AG09309 (cell line): ENCODE data around the gene LIPT1.
"Not testable (repeated sequence)": the region's sequence is repeated elsewhere in the genome, so short reads cannot be mapped to it uniquely, and the experiment has no call there.

Source experiments
- DNase-seq: peaks from one replicate; pipeline ENCODE4 v3.0.0-alpha.2; 2010; ENCODE audit warnings: low read depth
- H3K4me3 ChIP-seq: 2 replicates; pipeline ENCODE4 v1.5.1; 2011; ENCODE audit warnings: mild to moderate bottlenecking, low read depth, low read length, moderate library complexity; ENCODE audit not compliant: control insufficient read depth
- CTCF ChIP-seq: IDR thresholded peaks from 2 replicates; pipeline ENCODE4 v1.5.1; 2011; ENCODE audit warnings: mild to moderate bottlenecking, low read depth, low read length, inconsistent platforms; ENCODE audit not compliant: insufficient read depth, control insufficient read depth; ENCODE audit errors: missing control alignments

The LIPT1 gene

GRCh38 chr2:99188357-99188756, 33.6 kb downstream of the LIPT1 start:
- no peak overlapping the region for H3K4me3 ChIP-seq
- TF ChIP-seq CTCF: no peak
- no peak for DNase-seq

DNA sequence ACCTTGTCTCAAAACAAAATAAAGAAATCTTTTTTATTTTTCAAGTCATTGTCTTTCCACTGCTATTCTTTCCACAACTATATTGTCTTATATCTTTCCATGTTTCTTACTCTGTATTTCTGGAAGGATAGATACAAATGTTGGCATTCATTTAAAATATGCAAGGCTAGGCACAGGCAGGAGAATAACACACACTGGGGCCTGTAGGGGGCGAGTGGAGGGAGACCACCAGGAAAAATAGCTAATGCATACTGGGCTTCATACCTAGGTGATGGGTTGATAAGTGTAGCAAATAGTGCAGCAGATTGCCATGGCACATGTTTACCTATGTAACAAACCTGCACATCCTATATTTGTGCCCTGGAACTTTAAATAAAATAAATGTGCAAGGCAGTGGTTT, 35.8 kb downstream of the LIPT1 start:
- no peak for DNase-seq
- no peak overlapping the region for H3K4me3 ChIP-seq
- peak; percentile 2 for TF ChIP-seq CTCF

- DNase-seq, H3K4me3 ChIP-seq: not testable (repeated sequence)
Measured at GRCh38 chr2:99192364-99192763, 37.6 kb downstream of the LIPT1 start.

- no peak overlapping the region for H3K4me3 ChIP-seq
- no peak for TF ChIP-seq CTCF
- no peak for DNase-seq
Measured at GRCh38 chr2:99198103-99198841, 43.5 kb downstream of the LIPT1 start.

- no peak for DNase-seq
- H3K4me3 ChIP-seq: no peak overlapping the region
- no peak for TF ChIP-seq CTCF
Measured at GRCh38 chr2:99200076-99200800, 45.5 kb downstream of the LIPT1 start.

- TF ChIP-seq CTCF: peak; percentile 12
- no peak overlapping the region for H3K4me3 ChIP-seq
- no peak for DNase-seq
Measured at GRCh38 chr2:99201959-99202678, 47.4 kb downstream of the LIPT1 start.

DNA sequence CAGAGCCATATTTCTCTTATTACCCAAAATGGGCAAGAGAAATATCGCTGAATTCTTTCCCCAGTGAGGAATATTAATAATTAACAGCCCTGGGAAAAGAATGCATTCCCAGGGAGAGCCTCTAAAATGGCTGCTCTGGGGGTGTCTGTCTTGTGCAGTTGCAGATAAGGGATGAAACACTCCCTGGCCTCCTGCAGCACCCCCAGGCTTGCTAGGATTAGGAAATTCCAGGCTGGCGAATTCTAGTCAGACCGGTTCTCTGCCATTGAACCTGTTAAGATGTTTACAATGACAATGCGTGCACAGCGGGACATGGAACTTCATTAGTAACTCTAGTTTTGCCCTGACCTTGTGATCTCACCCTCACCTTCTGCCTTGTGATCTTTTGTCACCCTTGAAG, 50.7 kb downstream of the LIPT1 start:
- DNase-seq: no peak
- no peak for TF ChIP-seq CTCF

More for the DNA sequence above, 50.7 kb downstream of the LIPT1 start:
- H3K4me3 ChIP-seq: no peak overlapping the region
